GM19328 (cell line): ENCODE measurements around the gene UPK2.
"Not testable (repeated sequence)": the region's sequence is repeated elsewhere in the genome, so short reads cannot be mapped to it uniquely, and the experiment has no call there.

Source experiments
- ATAC-seq: cut with Tn5 transposase; IDR thresholded peaks from one replicate; pipeline ENCODE4 v1.9.1; 2021; ENCODE audit warnings: mild to moderate bottlenecking, moderate library complexity; ENCODE audit not compliant: unreplicated experiment

UPK2 gene

DNA sequence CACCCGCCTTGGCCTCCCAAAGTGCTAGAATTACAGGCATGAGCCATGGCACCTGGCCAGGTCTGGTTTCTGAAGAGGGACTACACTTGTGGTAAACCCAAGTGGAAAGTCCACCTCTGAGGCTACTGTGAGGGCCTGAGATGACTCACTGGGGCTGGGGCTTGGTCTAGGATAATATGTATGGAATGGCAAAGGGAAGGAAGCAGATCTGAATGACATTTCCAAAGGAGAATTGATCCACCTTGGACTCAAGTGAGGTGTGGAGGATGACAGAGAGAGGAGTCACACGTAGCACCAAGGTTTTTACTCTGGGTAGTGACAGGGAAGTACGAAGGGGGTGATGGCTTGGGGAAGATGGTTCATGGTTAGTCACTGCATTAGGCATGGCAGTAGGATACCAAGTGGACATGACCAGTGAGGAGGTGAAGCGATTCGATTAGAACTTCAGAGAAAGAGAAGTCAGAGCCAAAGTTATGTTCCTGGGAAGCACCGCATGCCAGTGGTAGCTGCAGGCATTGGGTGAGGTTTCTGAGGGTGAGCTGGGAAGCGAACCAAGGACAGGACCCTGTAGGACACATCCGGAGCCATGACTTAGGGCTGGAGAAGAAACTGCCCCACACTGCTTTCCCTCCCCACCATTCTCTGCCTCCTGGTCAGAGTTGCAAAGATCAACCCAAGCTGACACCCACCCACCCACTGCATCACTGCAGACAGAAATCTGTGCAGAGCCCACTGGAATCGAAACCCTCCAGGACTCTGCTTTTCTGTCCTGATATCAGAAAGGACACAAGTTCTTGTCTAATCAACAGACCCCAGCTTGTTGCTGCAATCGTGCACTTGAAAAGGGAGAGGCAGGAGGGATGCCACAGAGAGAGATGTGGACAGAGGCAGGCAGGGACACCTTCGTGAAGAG is 17.4 kb upstream of the UPK2 start:
- ATAC-seq, result no peak

DNA sequence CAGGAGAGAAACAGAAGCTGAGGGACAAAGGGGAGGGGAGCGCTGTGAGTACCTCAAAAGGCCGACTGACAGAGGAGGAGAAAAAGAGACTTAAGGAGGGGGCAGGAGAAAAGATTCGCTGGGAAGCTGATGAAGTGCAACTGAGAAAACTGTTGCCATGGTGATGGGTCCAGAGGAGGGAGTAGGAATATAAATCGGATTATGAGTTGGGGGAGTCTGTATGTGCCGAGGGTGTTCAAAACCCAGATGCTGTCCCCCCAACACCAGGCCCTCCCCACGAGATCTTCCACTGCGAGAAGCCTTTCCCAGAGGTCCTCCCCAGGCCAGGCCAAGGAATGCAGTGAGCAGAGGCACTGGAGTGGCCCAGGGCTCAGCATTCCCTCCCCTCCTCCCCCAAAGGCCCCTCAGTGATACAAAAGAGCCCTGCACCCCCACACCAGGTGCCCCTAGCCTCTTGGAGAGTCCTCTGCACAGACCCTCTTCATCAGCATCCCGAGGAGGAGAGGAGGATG is 16.6 kb upstream of the UPK2 start:
- ATAC-seq, result no peak

DNA sequence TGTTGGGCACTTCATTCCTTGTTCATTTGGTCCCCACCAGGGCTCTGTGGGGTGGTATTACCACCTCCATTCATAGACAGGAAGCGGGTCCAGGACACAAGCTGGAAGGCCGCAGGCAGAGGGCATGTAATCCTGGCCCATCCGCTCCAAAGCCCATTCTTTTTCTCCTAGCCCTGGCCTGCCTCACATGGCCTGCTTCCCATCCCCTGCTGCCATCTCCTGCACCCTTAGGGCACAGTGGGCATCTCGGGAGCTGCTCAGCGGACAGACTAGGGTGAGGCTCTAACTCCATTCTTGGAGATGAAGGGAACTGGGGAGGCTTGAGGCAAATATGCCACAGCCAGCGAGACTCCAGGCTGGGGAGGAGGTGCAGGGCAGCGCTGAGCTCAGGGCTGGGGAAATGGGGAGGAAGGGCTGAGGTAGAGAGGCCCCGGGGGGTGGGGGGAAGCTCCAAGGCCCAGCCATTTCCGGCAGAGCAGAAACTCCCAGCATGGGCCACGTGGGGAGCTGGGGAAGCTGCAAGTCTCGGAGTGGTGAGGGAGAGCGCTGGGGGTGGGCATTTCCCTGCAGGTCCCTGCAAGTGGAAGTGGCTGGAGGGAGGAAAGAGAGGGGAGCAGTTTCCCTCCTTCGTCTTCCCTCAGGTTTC is 16.0 kb upstream of the UPK2 start:
- ATAC-seq, result no peak

DNA sequence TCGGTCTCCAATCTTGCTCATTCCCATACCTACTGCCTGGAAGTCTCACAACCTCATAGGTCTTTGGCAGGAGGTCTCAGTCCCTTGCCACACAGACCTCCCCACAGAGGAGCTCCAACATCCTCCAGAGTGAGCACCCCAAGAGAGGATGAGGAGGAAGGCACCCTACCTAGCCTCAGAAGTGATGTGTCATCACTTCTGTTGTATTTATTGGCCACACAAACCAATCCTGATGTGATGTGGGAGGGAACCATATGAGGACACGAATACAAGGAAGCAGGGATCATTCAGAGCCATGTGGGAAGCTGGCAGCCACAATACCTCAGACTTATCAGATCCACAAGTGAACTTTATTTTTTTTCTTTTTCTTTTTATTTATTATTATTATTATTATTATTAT is 9.0 kb upstream of the UPK2 start:
- no peak for ATAC-seq

DNA sequence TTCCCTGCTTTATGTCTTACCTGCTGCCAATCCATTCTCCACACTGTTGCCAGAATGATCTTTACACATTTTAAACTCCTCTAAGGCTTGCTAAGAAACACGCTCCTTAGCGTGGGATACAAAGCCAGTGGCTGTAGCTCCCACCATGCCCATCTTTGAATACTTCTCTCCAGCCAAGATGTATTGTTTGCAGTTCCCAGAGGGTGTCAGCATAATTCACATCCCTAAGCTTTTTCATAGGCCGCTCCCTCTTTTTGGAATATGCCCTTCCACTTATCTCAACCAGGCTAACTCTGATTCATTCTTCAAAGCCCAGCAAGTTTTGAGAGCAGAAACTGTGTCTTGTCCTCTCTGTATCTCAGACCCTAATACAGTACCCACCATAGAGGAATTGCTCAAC is 8.1 kb upstream of the UPK2 start:
- no peak for ATAC-seq

DNA sequence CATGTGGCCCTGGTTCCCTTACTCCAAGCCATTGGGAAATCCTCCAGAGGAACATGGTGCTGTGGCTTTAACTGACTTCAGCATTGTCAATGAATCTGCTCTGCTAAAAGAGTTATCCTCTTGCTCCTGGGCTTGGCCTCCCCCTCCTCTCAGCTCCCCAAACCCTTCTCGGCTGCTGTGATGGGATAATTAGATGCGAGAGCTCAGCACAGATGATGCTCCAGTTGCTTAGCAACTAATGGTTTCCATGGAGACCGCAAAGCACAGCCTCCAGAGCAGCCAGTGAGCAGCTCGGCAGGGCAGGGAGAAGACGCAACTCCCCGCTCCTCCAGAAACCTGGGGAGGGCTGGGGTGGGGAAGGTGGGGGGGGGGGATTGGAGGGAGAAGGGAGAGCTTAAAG is 2.8 kb upstream of the UPK2 start:
- no peak for ATAC-seq

DNA sequence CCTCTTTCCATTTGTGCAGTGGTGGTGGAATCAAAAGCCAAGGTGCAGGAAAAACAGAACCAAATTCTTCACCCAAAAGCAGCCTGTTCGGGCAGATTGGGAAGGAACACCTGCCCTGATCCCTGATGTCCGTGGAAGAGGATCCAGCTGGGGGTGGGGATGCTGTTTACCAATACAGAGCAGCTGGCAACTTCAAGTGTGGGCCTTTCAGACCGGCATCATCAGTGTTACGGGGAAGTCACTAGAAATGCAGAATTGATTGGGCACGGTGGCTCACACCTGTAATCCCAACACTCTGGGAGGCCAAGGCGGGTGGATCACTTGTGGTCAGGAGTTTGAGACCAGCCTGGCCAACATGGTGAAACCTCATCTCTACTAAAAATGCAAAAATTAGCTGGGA is 2.1 kb upstream of the UPK2 start:
- ATAC-seq, result not testable (repeated sequence)

DNA sequence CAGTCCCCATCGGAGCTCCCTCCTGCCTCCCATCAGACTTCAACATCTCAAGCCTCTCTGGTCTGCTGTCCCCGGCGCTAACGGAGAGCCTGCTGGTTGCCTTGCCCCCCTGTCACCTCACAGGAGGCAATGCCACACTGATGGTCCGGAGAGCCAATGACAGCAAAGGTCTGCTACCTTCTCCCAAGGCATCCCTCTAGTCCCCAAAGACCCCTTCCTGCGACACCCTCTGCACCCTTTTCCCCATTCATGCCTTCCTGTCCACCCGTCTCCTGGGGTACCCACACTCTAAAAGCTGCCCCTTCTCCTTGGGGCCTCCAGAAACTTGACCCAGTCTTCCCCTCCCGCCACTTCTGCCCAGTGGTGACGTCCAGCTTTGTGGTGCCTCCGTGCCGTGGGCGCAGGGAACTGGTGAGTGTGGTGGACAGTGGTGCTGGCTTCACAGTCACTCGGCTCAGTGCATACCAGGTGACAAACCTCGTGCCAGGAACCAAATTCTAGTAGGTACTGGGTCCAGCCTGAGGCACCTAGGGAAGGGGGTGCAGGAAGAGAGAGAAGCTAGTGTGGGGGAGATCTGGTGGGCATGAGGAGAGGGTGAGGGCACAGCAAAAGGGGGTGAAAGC is 860 bp downstream of the UPK2 start:
- no peak for ATAC-seq

DNA sequence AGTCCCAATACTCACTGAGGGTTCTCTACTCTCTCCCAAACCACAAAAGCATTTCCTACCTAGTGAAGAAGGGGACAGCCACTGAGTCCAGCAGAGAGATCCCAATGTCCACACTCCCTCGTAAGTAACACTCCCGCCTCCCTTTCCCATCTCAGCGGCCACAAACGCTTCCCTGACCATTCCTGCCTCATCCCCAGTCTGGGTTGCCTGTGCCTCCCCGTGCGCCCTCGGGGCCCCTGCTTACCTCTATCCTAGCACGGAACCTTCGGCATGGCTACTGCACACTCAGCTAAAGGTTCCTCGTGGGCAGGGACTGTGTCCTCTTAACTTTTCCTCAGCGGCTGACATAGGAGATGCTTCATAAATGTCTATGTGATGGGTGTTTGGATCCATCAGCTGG is 1.5 kb downstream of the UPK2 start:
- no peak for ATAC-seq

DNA sequence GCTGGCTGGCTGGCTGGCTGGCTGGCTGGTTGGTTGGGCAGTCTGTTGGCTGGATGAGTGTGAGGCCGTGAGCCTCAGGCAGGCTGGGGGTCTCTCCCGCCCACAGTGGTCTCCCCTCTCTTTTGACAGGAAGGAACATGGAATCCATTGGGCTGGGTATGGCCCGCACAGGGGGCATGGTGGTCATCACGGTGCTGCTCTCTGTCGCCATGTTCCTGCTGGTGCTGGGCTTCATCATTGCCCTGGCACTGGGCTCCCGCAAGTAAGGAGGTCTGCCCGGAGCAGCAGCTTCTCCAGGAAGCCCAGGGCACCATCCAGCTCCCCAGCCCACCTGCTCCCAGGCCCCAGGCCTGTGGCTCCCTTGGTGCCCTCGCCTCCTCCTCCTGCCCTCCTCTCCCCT is 1.9 kb downstream of the UPK2 start:
- ATAC-seq, result no peak

DNA sequence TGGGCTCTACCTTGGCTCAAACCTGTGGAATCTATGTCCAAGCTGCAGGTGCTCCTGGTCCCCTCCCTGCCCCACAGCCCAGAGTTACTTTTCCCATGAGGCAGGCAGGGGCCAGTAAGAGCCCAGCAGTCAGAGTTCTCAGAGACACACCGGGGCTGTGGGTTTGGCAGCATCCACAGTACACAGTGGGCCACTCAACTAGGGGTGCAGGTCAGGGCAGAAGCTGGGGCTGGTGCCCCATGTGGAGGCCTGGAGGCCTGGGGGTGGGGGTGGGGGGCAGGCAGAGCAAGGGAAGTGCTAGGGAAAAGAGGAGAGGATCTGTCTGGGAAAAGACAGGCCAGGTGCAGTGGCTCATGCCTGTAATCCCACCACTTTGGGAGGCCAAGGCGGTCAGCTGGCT is 2.5 kb downstream of the UPK2 start:
- ATAC-seq, result no peak

DNA sequence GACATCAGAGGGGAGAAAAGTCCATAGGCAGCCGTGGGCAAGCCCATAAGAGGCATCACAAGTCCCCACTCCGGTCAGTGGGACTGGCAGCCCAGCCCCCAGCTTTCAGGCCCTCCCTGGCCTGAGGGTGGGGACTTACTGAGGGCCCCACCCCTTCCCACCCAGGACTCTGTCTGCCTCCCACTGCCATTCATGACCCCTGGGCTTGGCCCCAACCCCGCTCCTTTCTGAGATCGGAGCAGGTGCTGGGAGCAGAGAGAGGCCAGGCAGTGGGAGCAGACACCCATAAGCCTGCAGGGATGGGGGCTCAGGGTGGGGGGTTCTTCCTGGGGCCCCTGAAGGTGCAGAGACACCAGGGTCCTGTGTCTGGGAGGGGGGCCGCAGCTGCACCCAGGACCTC is 5.1 kb downstream of the UPK2 start:
- ATAC-seq, result no peak

DNA sequence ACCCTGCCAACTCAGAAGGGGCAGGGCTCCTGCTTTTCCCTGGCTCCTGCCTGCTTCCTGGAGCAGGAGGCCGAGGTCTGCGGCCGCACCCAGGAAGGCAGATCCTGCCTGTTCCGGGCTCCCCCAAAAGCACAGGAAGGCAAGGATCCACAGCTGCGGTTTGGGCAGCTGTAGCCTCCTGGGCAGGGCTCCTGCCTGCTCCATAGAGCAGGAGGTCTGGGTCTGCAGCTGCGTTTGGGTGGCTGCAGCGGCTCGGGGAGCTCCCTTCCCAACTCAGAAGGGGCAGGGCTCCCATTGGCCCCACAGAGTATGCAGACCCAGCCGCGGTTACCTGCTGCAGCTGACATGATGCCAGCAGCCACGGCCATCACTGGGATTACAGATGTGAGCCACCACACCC is 5.5 kb downstream of the UPK2 start:
- ATAC-seq, result no peak

DNA sequence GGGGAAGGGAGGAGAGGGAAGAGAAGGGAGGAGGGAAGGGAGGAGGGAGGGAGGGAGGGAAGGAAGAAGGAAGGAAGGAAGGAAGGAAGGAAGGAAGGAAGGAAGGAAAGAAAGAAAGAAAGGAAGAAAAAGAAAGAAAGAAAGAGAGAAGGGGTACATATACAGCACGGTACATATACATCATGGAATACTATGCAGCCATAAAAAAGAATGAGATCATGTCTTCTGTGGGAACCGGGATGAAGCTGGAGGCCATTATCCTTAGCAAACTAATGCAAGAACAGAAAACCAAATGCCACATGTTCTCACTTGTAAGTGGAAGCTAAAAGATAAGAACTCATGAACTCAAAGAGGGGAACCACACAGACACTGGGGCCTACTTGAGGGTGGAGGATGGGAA is 13.4 kb downstream of the UPK2 start:
- ATAC-seq, result not testable (repeated sequence)

DNA sequence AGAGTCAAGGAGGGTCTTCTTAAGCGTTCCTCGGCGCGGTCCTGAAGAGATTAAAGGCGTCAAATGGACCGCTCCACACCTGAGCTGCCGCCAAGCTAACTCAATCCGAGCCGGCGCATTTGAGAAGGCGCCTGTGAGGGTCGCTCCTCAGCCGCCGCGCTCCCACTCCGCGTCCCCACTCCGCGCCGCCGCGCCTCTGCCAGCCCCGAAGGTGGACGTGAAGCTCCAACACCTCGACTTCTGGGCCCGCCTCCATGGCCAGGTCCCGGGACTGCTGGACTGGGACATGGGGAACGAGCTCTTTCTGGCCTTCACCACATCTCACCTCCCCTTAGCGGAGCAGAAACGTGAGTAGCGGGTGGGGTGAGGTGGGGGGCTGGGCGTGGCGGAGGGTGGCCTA is 15.5 kb downstream of the UPK2 start, which contains the start of gene FOXR1:
Gene FOXR1, plus strand, starts transcription at position 116 of the 400 bp plus-strand sequence. Its CDS starts 171 bp downstream, at position 287.
- ATAC-seq, result no peak

DNA sequence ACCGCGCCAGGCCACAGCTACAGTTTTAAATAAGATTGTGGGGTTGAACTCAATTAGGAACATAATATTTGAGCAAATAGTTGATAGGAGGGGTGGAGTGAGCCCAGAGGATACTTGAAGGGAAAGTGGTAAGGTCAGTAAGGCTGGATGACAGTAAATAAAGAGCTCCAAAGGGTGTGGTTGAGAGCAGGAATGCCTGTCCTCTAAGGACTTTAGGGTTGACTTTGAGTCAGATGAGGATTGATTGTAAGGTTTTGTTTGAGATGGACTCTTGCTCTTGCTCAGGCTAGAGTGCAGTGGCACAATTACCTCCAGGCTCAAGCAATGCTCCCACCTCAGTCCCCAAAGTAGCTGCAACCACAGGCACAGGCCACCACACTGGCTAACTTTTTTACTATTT is 17.9 kb downstream of the UPK2 start:
- ATAC-seq, result no peak

DNA sequence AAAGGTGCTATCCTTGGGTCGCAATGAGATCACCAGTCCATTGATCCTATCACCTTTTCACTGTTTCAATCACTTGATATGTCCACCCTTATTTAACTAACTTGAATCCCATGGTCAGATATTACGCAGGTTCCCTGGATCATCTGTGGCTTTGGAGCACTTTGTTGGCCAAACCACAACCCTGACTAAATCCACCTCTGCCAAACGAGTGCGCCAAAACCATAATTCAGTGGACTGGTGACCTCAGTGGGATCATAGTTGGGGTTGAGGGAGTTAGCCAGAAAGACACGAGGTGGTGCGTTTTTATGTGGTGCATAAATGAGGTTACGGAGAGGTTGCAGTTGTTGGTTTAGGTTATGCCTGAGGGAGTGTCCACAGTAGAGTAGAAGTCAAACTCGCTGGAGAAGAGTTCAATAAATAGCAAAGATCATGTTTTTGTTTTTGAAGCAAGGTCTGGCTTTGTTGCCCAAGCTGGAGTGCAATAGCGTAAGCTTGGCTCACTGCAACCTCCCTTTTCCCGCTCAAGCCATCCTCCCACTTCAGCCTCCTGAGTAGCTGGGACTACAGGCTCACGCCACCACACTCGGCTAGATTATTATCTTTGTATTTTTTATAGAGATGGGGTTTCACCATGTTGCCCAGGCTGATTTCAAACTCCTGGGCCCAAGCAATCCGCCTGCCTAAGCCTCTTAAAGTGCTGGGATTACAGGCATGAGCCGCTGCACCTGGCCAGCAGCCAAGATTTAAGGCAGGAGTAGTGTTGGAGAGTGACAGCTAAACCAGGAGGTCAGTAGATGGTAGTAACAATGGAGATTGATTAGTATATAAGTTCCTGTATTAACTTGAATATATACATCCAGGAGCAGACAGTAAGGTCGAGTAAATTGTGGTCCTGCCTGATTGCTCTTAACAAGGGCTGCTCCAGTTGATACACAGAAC is 19.9 kb downstream of the UPK2 start:
- no peak for ATAC-seq

DNA sequence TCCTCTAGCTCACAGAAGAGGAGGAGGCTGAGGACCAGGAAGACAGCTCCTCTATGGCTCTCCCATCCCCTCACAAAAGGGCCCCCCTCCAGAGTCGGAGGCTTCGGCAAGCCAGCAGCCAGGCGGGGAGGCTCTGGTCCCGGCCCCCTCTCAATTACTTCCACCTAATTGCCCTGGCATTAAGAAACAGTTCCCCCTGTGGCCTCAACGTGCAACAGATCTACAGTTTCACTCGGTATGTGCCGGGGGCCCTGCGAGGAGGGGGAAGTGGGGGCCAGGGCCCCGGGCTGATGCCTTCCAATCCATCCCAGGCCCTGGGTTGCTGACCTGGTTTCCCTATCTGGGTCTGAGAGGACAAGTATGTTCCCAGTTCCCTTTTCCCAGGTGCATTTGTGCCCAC is 23.3 kb downstream of the UPK2 start:
- no peak for ATAC-seq

DNA sequence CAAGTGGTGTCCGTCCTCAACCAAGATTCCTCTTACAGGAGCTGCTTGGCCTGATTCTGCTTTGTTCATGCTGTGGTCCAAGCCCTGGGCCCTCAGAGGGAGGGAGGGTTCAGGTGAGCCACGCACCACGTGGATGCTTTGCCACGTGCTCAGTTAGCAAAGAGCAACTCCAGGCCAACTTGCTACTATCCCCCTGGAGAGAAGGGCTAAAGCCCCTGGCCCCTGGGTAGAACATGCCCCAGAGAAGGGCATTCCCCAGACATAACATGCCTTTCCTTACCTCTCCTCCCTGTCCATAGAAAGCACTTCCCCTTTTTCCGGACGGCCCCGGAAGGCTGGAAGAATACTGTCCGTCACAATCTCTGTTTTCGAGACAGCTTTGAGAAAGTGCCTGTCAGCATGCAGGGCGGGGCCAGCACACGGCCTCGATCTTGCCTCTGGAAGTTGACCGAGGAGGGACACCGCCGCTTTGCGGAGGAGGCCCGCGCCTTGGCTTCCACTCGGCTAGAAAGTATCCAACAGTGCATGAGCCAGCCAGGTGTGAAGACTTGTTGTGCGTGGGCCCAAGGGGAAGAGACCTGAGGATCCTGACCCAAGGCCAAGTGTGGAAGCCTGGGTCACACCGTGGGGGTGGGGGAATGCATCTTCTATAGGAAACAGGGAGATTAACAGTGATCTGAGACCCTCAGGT is 24.2 kb downstream of the UPK2 start:
- ATAC-seq, result no peak

DNA sequence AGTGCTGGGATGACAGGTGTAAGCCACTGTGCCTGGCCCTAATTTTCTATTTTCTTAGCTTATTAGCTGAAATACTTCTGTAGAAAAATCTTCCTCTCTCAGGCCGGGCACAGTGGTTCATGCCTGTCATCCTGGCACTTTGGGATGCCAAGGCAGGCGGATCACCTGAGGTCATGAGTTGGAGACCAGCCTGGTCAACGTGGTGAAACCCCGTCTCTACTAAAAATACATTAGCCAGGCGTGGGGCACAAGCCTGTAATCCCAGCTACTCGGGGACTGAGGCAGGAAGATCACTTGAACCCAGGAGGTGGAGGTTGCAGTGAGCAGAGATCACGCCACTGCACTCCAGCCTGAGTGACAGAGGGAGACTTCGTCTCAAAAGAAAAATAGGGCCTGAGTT is 28.2 kb downstream of the UPK2 start:
- not testable (repeated sequence) for ATAC-seq
